ENCODE results near the gene ZNF195.
"Not testable (repeated sequence)": the region's sequence is repeated elsewhere in the genome, so short reads cannot be mapped to it uniquely, and the experiment has no call there.

ZNF195 gene

GRCh38 chr11:3378426-3379423, at the start of gene ZNF195:
Gene ZNF195 (minus strand): TSS chr11:3379146. CDS start chr11:3379040, 106 bp downstream.
- peak; percentile 99 for DNase-seq (ENCODE audit: low spot score)

GRCh38 chr11:3428076-3428475, 49.1 kb upstream of the ZNF195 start:
- DNase-seq (ENCODE audit: low spot score): not testable (repeated sequence)

- not testable (repeated sequence) for DNase-seq (ENCODE audit: low spot score)
These were observed 47.6 kb upstream of the ZNF195 start for GRCh38 chr11:3426541-3426940.

GRCh38 chr11:3423928-3424327, 45.0 kb upstream of the ZNF195 start:
- not testable (repeated sequence) for DNase-seq (ENCODE audit: low spot score)

- not testable (repeated sequence) for DNase-seq (ENCODE audit: low spot score)
These were observed 44.3 kb upstream of the ZNF195 start for GRCh38 chr11:3423138-3423731.

- DNase-seq (ENCODE audit: low spot score): peak; percentile 91
These were observed 43.6 kb upstream of the ZNF195 start for GRCh38 chr11:3422380-3423137.

GRCh38 chr11:3421608-3422379, 42.8 kb upstream of the ZNF195 start:
- DNase-seq (ENCODE audit: low spot score): not testable (repeated sequence)

GRCh38 chr11:3420281-3421042, 41.5 kb upstream of the ZNF195 start:
- DNase-seq (ENCODE audit: low spot score): not testable (repeated sequence)

GRCh38 chr11:3419496-3419895, 40.5 kb upstream of the ZNF195 start:
- DNase-seq (ENCODE audit: low spot score): not testable (repeated sequence)

- DNase-seq (ENCODE audit: low spot score): peak; percentile 32
These were observed 38.1 kb upstream of the ZNF195 start for GRCh38 chr11:3417047-3417446.

GRCh38 chr11:3415301-3415700, 36.4 kb upstream of the ZNF195 start:
- DNase-seq (ENCODE audit: low spot score): not testable (repeated sequence)

GRCh38 chr11:3413666-3414065, 34.7 kb upstream of the ZNF195 start:
- DNase-seq (ENCODE audit: low spot score): not testable (repeated sequence)

GRCh38 chr11:3412837-3413236, 33.9 kb upstream of the ZNF195 start:
- no peak for DNase-seq (ENCODE audit: low spot score)

GRCh38 chr11:3408722-3409121, 29.8 kb upstream of the ZNF195 start:
- peak; percentile 61 for DNase-seq (ENCODE audit: low spot score)

GRCh38 chr11:3408058-3408605, 29.2 kb upstream of the ZNF195 start:
- DNase-seq (ENCODE audit: low spot score): not testable (repeated sequence)

GRCh38 chr11:3406937-3407336, 28.0 kb upstream of the ZNF195 start:
- not testable (repeated sequence) for DNase-seq (ENCODE audit: low spot score)

- DNase-seq (ENCODE audit: low spot score): not testable (repeated sequence)
These were observed 27.4 kb upstream of the ZNF195 start for GRCh38 chr11:3406223-3406875.

GRCh38 chr11:3404076-3404925, 25.4 kb upstream of the ZNF195 start:
- not testable (repeated sequence) for DNase-seq (ENCODE audit: low spot score)

GRCh38 chr11:3402861-3403250, 23.9 kb upstream of the ZNF195 start:
- DNase-seq (ENCODE audit: low spot score): not testable (repeated sequence)

Measured in pons (tissue), 1 donor.